Progenitor cell of endocrine pancreas (in vitro differentiated cells): Measurements from ENCODE around the gene KCND1. TPM values are rescaled to one million over a fixed set of nuclear protein-coding genes. Genes with fewer than 3 reads are reported as not detected.

Source experiments
- DNase-seq: peaks from one replicate; pipeline ENCODE4 v3.0.0; 2021; ENCODE audit warnings: low spot score; ENCODE audit not compliant: unreplicated experiment
- H3K27ac Mint-ChIP-seq: 2 replicates; pipeline ENCODE4 v1.8.0; 2021; ENCODE audit warnings: mild to moderate bottlenecking, moderate library complexity, mixed read lengths
- H3K27me3 Mint-ChIP-seq: 2 replicates; pipeline ENCODE4 v1.8.0; 2021; ENCODE audit warnings: mixed read lengths
- H3K36me3 Mint-ChIP-seq: 2 replicates; pipeline ENCODE4 v1.8.0; 2022; ENCODE audit warnings: mixed read lengths; ENCODE audit not compliant: insufficient read depth
- H3K4me1 Mint-ChIP-seq: 2 replicates; pipeline ENCODE4 v1.8.0; 2021; ENCODE audit warnings: low read depth, mixed read lengths
- H3K4me3 Mint-ChIP-seq: 2 replicates; pipeline ENCODE4 v1.8.0; 2021; ENCODE audit warnings: low read depth, mild to moderate bottlenecking, moderate library complexity, mixed read lengths
- H3K9me3 Mint-ChIP-seq: 2 replicates; pipeline ENCODE4 v1.8.0; 2021; ENCODE audit warnings: low read depth, mixed read lengths
- total RNA-seq: library from RNA; stranded (reverse); gene quantifications from 2 replicates; pipeline ENCODE4 v1.2.1, GENCODE V29; 2021
- TF ChIP-seq, protein P1 (sequence below): fragments of 200-600 bp; sonication (generic); IDR thresholded peaks from one replicate; pipeline ENCODE4 v1.5.0; 2021; ENCODE audit warnings: antibody characterized with exemption, mild to moderate bottlenecking; ENCODE audit not compliant: unreplicated experiment

Gene KCND1
- total RNA-seq, 1 donor from 2014 or later: 8.2 TPM

GRCh38 chrX:48960291-48960690, 11.4 kb downstream of the KCND1 start:
- Mint-ChIP-seq H3K27me3 (no peaks in the 10 kb centered on the region), H3K36me3 (peaks cover 1% of the 10 kb centered on the region), H3K9me3 (peaks cover 13% of the 10 kb centered on the region), H3K27ac (no peak overlapping the region), H3K4me1 (peaks cover 10% of the 10 kb centered on the region), H3K4me3 (peak overlapping the region; percentile 53)
- TF ChIP-seq, protein P1, sequence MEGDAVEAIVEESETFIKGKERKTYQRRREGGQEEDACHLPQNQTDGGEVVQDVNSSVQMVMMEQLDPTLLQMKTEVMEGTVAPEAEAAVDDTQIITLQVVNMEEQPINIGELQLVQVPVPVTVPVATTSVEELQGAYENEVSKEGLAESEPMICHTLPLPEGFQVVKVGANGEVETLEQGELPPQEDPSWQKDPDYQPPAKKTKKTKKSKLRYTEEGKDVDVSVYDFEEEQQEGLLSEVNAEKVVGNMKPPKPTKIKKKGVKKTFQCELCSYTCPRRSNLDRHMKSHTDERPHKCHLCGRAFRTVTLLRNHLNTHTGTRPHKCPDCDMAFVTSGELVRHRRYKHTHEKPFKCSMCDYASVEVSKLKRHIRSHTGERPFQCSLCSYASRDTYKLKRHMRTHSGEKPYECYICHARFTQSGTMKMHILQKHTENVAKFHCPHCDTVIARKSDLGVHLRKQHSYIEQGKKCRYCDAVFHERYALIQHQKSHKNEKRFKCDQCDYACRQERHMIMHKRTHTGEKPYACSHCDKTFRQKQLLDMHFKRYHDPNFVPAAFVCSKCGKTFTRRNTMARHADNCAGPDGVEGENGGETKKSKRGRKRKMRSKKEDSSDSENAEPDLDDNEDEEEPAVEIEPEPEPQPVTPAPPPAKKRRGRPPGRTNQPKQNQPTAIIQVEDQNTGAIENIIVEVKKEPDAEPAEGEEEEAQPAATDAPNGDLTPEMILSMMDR: no peak
- no peak for DNase-seq

- Mint-ChIP-seq H3K36me3 (peaks cover 2% of the 10 kb centered on the region), H3K4me3 (peak overlapping the region; percentile 100), H3K4me1 (peaks cover 10% of the 10 kb centered on the region), H3K9me3 (peaks cover 18% of the 10 kb centered on the region), H3K27ac (peak overlapping the region; percentile 100), H3K27me3 (no peaks in the 10 kb centered on the region)
- TF ChIP-seq, protein P1: no peak
- DNase-seq: no peak
Measured at GRCh38 chrX:48958635-48959094, 13.0 kb downstream of the KCND1 start.

GRCh38 chrX:48957827-48958634, 13.6 kb downstream of the KCND1 start:
- Mint-ChIP-seq H3K27ac (peak overlapping the region; percentile 100), H3K36me3 (peaks cover 2% of the 10 kb centered on the region), H3K4me1 (peaks cover 10% of the 10 kb centered on the region), H3K9me3 (peaks cover 18% of the 10 kb centered on the region), H3K4me3 (peak overlapping the region; percentile 100), H3K27me3 (no peaks in the 10 kb centered on the region)
- TF ChIP-seq, protein P1: no peak
- peak; percentile 82 for DNase-seq

DNA sequence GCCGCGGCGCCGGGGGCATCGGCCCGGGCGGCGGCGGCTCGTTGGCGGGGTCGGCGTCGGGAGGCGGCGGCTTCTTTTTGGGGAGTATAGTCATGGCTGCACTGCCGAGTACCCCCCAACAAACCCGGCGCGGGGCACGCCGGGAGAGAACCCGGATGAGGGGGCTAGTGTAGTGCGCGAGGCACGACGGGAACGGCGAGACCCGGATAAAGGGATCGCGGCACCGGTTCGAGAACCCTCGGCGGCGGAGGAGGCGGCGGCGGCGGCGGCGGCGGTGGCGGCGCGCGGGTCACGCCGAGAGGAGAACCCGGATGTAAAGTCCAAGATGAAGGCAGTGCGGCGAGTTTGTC, 14.2 kb downstream of the KCND1 start, which contains the start of gene OTUD5:
Gene OTUD5 (minus strand): TSS at position 131 of the 350 bp plus-strand sequence. CDS start 37 bp downstream, at position 94.
- H3K36me3 Mint-ChIP-seq: peaks cover 1% of the 10 kb centered on the region

GRCh38 chrX:48956728-48957414, 14.8 kb downstream of the KCND1 start:
- Mint-ChIP-seq H3K4me3 (peak overlapping the region; percentile 77), H3K9me3 (peaks cover 18% of the 10 kb centered on the region), H3K27ac (peak overlapping the region; percentile 92), H3K36me3 (peaks cover 1% of the 10 kb centered on the region), H3K4me1 (peaks cover 9% of the 10 kb centered on the region), H3K27me3 (no peaks in the 10 kb centered on the region)
- no peak for DNase-seq
- TF ChIP-seq, protein P1: no peak

More for the DNA sequence above, 14.2 kb downstream of the KCND1 start, which contains the start of gene OTUD5:
- TF ChIP-seq, protein P1: no peak
- peak; percentile 23 for DNase-seq
- Mint-ChIP-seq H3K9me3 (peaks cover 18% of the 10 kb centered on the region), H3K4me3 (peak within 1 kb of the TSS; percentile 100), H3K27me3 (no peaks in the 10 kb centered on the region), H3K4me1 (peaks cover 10% of the 10 kb centered on the region), H3K27ac (peak within 1 kb of the TSS; percentile 100)
